GM21390 (cell line): ENCODE measurements around the gene DCST1.

Source experiments
- ATAC-seq: cut with Tn5 transposase; IDR thresholded peaks from one replicate; pipeline ENCODE4 v1.9.1; 2021; ENCODE audit not compliant: unreplicated experiment

Gene DCST1

GRCh38 chr1:155071701-155072100 lies 38.1 kb downstream of the DCST1 start:
- no peak for ATAC-seq

- ATAC-seq: no peak
These were observed 39.1 kb downstream of the DCST1 start for GRCh38 chr1:155072531-155073289.

GRCh38 chr1:155073377-155074242 lies 40.0 kb downstream of the DCST1 start:
- ATAC-seq: no peak

- no peak for ATAC-seq
These were observed 41.9 kb downstream of the DCST1 start for GRCh38 chr1:155075535-155075934.

GRCh38 chr1:155076371-155076770 lies 42.7 kb downstream of the DCST1 start:
- no peak for ATAC-seq

- ATAC-seq: no peak
These were observed 43.7 kb downstream of the DCST1 start for GRCh38 chr1:155077346-155077745.

- no peak for ATAC-seq
These were observed 44.3 kb downstream of the DCST1 start for GRCh38 chr1:155077758-155078445.

- no peak for ATAC-seq
These were observed 45.0 kb downstream of the DCST1 start, which contains the start of gene EFNA3 for GRCh38 chr1:155078469-155079209. EFNA3 (plus strand) TSS chr1:155078837; CDS start chr1:155078942, 105 bp downstream.

- no peak for ATAC-seq
These were observed 45.5 kb downstream of the DCST1 start for GRCh38 chr1:155079210-155079486.

- ATAC-seq: no peak
These were observed 46.1 kb downstream of the DCST1 start for GRCh38 chr1:155079487-155080311.

- no peak for ATAC-seq
These were observed 46.9 kb downstream of the DCST1 start for GRCh38 chr1:155080312-155081228.

- ATAC-seq: no peak
These were observed 48.1 kb downstream of the DCST1 start for GRCh38 chr1:155081472-155082300.

- ATAC-seq: no peak
These were observed 48.9 kb downstream of the DCST1 start for GRCh38 chr1:155082301-155083051.

- no peak for ATAC-seq
These were observed 49.5 kb downstream of the DCST1 start for GRCh38 chr1:155083052-155083541.

GRCh38 chr1:155083865-155084721 lies 50.5 kb downstream of the DCST1 start:
- no peak for ATAC-seq

- peak; percentile 68 for ATAC-seq
These were observed 51.3 kb downstream of the DCST1 start for GRCh38 chr1:155084722-155085503.
